Karpas-422 (cell line): ENCODE data around the gene ABRAXAS1. TPM values are rescaled to one million over a fixed set of nuclear protein-coding genes. Genes with fewer than 3 reads are reported as not detected.

Source experiments
- DNase-seq: peaks from one replicate; pipeline ENCODE4 v3.0.0-alpha.2; 2015
- H2AFZ ChIP-seq: fragments of 200-600 bp; sonication (generic); 2 replicates; pipeline ENCODE4 v1.6.1; 2014; ENCODE audit warnings: antibody characterized with exemption, low read length, mixed read lengths
- H3K27ac ChIP-seq: fragments of 200-600 bp; sonication (generic); 2 replicates; pipeline ENCODE4 v1.5.1; 2014; ENCODE audit warnings: mild to moderate bottlenecking, low read length, moderate library complexity
- H3K27me3 ChIP-seq: fragments of 200-600 bp; sonication (generic); 2 replicates; pipeline ENCODE4 v1.6.1; 2014; ENCODE audit warnings: low read length, mixed read lengths
- H3K36me3 ChIP-seq: fragments of 200-600 bp; sonication (generic); 2 replicates; pipeline ENCODE4 v1.6.1; 2014; ENCODE audit warnings: low read length, mixed read lengths; ENCODE audit not compliant: insufficient read depth
- H3K4me1 ChIP-seq: fragments of 200-600 bp; sonication (generic); 2 replicates; pipeline ENCODE4 v1.6.1; 2014; ENCODE audit warnings: mild to moderate bottlenecking, low read length, mixed read lengths
- H3K4me2 ChIP-seq: fragments of 200-600 bp; sonication (generic); 2 replicates; pipeline ENCODE4 v1.6.1; 2014; ENCODE audit warnings: low read length, low read depth, mild to moderate bottlenecking; ENCODE audit not compliant: poor library complexity, severe bottlenecking
- H3K4me3 ChIP-seq: fragments of 200-600 bp; sonication (generic); 2 replicates; pipeline ENCODE4 v1.5.1; 2014; ENCODE audit warnings: mild to moderate bottlenecking, antibody characterized with exemption, low read length, mixed read lengths
- H3K79me2 ChIP-seq: fragments of 200-600 bp; sonication (generic); 2 replicates; pipeline ENCODE4 v1.6.1; 2014; ENCODE audit warnings: mild to moderate bottlenecking, low read length, mixed read lengths
- H3K9ac ChIP-seq: fragments of 200-600 bp; sonication (generic); 2 replicates; pipeline ENCODE4 v1.6.0; 2014; ENCODE audit warnings: low read length
- H3K9me2 ChIP-seq: fragments of 200-600 bp; sonication (generic), shearing (Covaris generic); replicated peaks from 2 replicates; pipeline ENCODE4 v1.6.0; 2014; ENCODE audit warnings: mild to moderate bottlenecking, low read length, moderate library complexity; ENCODE audit not compliant: insufficient read depth
- H3K9me3 ChIP-seq: fragments of 300-700, 200-600 bp; sonication (generic); 2 replicates; pipeline ENCODE4 v1.6.1; 2014; ENCODE audit warnings: low read length, mixed read lengths
- H4K20me1 ChIP-seq: fragments of 200-600 bp; sonication (generic); 2 replicates; pipeline ENCODE4 v1.6.1; 2014; ENCODE audit warnings: mild to moderate bottlenecking, antibody characterized with exemption, low read length, low read depth; ENCODE audit not compliant: insufficient read depth
- total RNA-seq: library from RNA; depleted of rRNA; stranded (reverse); fragments of >200 nt; shearing (Covaris generic); gene quantifications from 2 replicates; pipeline ENCODE4 v1.2.3, GENCODE V29; 2014; ENCODE audit warnings: low replicate concordance; rRNA removed

ABRAXAS1 gene
- total RNA-seq, 1 experiment from 2014 or later, result 18.9 TPM

DNA sequence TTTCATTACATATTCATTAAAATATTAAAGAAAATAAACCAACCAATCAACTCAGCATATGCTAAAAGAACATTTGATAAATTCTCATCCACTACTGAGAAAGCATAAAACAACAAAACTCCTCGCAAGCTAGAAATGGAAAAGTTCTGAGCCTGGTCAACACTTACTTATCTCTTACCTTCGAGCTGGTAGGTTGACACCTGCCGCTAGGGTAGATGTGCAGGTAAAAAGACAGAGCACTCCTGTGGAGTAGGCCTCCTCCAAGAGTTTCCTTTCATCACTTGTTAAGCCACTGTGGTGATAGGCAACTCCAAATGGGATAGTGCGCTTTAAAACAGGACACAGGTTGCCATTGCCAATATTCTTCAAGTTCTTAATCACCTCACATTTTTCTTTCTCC, 48.2 kb downstream of the ABRAXAS1 start:
- Histone ChIP-seq H4K20me1 (no peaks in the 10 kb centered on the region), H3K79me2 (no peaks in the 10 kb centered on the region), H3K36me3 (no peaks in the 10 kb centered on the region), H3K9me3 (no peaks in the 10 kb centered on the region), H3K9me2 (no peaks in the 10 kb centered on the region), H3K9ac (no peak overlapping the region), H3K27me3 (no peaks in the 10 kb centered on the region), H3K4me1 (peaks cover 18% of the 10 kb centered on the region), H3K27ac (no peak overlapping the region), H3K4me2 (no peak overlapping the region), H2AFZ (no peak overlapping the region), H3K4me3 (no peak overlapping the region)
- DNase-seq, result no peak

DNA sequence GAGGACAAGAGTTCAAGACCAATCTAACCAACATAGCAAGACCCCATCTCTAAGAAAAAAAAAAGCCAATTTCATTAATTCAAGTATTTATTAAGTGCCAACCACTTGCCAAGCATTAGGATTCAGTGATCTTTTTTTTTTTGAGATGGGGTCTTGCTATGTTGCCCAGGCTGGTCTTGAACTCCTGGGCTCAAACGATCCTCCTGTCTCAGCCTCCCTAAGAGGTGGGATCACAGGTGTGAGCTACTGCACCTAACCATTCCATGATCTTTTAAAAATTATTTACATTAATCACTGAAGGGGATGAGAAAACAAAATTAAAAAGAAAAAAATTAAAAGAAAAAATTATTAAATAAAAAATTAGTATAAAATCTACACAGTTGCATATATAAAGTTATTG, 53.7 kb downstream of the ABRAXAS1 start:
- no peak overlapping the region for H3K4me2 ChIP-seq
- H3K36me3 ChIP-seq, result no peaks in the 10 kb centered on the region
- H3K79me2 ChIP-seq, result no peaks in the 10 kb centered on the region
- no peak overlapping the region for H3K9ac ChIP-seq
- DNase-seq, result no peak
- H3K9me2 ChIP-seq, result no peaks in the 10 kb centered on the region
- no peak overlapping the region for H2AFZ ChIP-seq
- no peaks in the 10 kb centered on the region for H3K9me3 ChIP-seq
- no peaks in the 10 kb centered on the region for H3K27me3 ChIP-seq
- no peaks in the 10 kb centered on the region for H4K20me1 ChIP-seq
- no peak overlapping the region for H3K4me3 ChIP-seq
- H3K27ac ChIP-seq, result no peak overlapping the region
- H3K4me1 ChIP-seq, result no peaks in the 10 kb centered on the region

GRCh38 chr4:83418211-83418610, 66.7 kb downstream of the ABRAXAS1 start:
- no peaks in the 10 kb centered on the region for H3K79me2 ChIP-seq
- no peaks in the 10 kb centered on the region for H4K20me1 ChIP-seq
- H3K27ac ChIP-seq, result no peak overlapping the region
- H3K9ac ChIP-seq, result no peak overlapping the region
- no peaks in the 10 kb centered on the region for H3K9me3 ChIP-seq
- H2AFZ ChIP-seq, result no peak overlapping the region
- DNase-seq, result no peak
- no peak overlapping the region for H3K4me2 ChIP-seq
- H3K27me3 ChIP-seq, result no peaks in the 10 kb centered on the region
- H3K36me3 ChIP-seq, result no peaks in the 10 kb centered on the region
- no peaks in the 10 kb centered on the region for H3K9me2 ChIP-seq
- H3K4me3 ChIP-seq, result no peak overlapping the region
- no peaks in the 10 kb centered on the region for H3K4me1 ChIP-seq

DNA sequence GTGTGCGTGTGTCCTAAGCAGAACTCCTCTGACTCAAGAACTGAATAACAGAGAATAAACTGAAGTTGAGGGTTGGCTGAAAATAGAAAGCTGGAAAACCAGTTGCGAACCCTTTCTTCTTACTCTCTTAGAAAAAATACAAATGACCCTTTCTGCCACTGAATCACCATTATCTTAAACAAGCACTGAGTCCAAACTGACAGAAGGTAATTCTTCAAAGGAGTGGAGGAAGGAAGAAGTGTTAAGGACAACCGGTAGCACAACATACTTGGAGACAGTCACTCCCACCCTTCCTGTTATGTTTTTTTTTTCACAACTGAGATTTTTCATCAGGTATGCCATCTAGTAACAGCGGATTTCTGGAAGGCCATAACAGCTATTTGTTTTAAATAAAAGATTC, 67.3 kb downstream of the ABRAXAS1 start:
- no peaks in the 10 kb centered on the region for H3K27me3 ChIP-seq
- no peak overlapping the region for H3K4me3 ChIP-seq
- H2AFZ ChIP-seq, result no peak overlapping the region
- no peaks in the 10 kb centered on the region for H3K36me3 ChIP-seq
- H3K9ac ChIP-seq, result no peak overlapping the region
- H3K27ac ChIP-seq, result no peak overlapping the region
- H3K79me2 ChIP-seq, result no peaks in the 10 kb centered on the region
- no peaks in the 10 kb centered on the region for H3K9me2 ChIP-seq
- H3K4me2 ChIP-seq, result no peak overlapping the region
- no peak for DNase-seq
- H3K4me1 ChIP-seq, result no peaks in the 10 kb centered on the region
- H3K9me3 ChIP-seq, result no peaks in the 10 kb centered on the region
- no peaks in the 10 kb centered on the region for H4K20me1 ChIP-seq

DNA sequence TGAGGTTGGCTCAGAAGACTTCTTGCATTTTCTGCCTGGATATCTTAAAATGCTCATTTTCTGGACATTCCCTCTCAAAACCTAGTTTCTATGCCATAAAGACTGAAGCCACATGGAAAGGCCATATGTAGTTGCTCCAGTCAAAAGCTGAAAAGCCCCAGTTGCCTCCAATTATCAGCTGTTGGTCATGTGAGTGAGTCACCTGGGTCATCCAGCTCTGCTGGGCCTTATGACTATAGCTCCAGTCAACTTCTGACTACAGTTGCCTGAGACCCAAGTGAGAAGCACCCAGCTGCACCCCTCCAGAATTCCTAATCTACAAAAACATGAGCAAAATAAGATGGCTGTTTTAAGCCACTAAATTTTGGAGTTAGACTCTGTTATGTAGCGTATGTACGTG, 71.2 kb downstream of the ABRAXAS1 start:
- Histone ChIP-seq H3K4me1 (no peaks in the 10 kb centered on the region), H2AFZ (no peak overlapping the region), H3K36me3 (no peaks in the 10 kb centered on the region), H3K9ac (no peak overlapping the region), H4K20me1 (no peaks in the 10 kb centered on the region), H3K79me2 (no peaks in the 10 kb centered on the region), H3K27ac (no peak overlapping the region), H3K9me2 (no peaks in the 10 kb centered on the region), H3K9me3 (no peaks in the 10 kb centered on the region), H3K4me2 (no peak overlapping the region), H3K4me3 (no peak overlapping the region), H3K27me3 (no peaks in the 10 kb centered on the region)
- DNase-seq, result no peak

Other genes with a start within 250 kb of the ABRAXAS1 start
- gene COQ2, start 200.3 kb downstream of the ABRAXAS1 start, total RNA-seq, result 1.2 and 3.6 TPM in 2 replicates
- gene HPSE, start 150.3 kb downstream of the ABRAXAS1 start, total RNA-seq, result 0.11 and 0.15 TPM in 2 replicates
- gene HELQ, start 29.3 kb downstream of the ABRAXAS1 start, total RNA-seq, result 6.0 and 17.3 TPM in 2 replicates
- gene MRPS18C, start 29.0 kb downstream of the ABRAXAS1 start, total RNA-seq, result 10.4 and 24.8 TPM in 2 replicates
- gene GPAT3, start 51.0 kb upstream of the ABRAXAS1 start, total RNA-seq, result not detected in 2 replicates